SH-SY5Y (cell line): ENCODE data around the gene TSTD1.

Experiments used
- GATA2 ChIP-seq: IDR thresholded peaks from 2 replicates; pipeline ENCODE4 v1.6.1; 2011; ENCODE audit warnings: mild to moderate bottlenecking, low read depth, low read length
- GATA3 ChIP-seq: IDR thresholded peaks from 2 replicates; pipeline ENCODE4 v1.6.1; 2011; ENCODE audit warnings: low read depth, mild to moderate bottlenecking, low read length, moderate library complexity

Gene TSTD1, protein sequence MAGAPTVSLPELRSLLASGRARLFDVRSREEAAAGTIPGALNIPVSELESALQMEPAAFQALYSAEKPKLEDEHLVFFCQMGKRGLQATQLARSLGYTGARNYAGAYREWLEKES

DNA sequence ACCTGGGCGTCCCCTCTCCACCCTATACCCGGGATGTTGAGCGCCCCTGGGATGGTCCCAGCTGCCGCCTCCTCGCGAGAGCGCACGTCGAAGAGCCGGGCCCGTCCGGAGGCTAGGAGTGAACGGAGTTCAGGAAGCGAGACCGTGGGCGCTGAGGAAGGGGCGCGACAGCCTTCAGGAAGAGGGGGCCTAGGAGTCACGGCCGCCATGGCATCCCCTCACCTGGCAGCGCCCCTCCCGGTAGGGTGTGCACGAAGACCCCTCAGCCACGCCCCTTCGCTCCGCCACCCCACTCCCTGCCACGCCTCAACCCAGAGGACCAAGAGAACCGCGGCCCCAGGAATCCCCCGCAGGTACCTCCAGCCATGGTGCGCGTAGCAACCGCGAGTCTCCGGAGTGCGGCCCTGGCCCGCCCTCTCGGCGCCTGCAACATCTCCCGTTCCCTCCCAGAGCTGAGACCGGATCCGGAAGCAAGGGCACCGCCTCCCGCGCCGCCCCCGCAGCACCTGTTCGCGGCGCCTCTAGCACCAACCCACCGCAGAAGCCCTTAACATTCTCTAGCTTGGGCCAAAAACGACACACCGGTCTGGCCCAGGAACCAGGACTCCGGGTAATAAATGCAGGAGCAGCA is at the start of gene TSTD1:
Gene TSTD1 (minus strand): TSS at position 442 of the 631 bp plus-strand sequence. CDS start 75 bp downstream, at position 367.
- TF ChIP-seq GATA2 (no peak), GATA3 (no peak)

GRCh38 chr1:161086457-161086856 is 47.7 kb upstream of the TSTD1 start:
- TF ChIP-seq GATA3 (no peak), GATA2 (no peak)

DNA sequence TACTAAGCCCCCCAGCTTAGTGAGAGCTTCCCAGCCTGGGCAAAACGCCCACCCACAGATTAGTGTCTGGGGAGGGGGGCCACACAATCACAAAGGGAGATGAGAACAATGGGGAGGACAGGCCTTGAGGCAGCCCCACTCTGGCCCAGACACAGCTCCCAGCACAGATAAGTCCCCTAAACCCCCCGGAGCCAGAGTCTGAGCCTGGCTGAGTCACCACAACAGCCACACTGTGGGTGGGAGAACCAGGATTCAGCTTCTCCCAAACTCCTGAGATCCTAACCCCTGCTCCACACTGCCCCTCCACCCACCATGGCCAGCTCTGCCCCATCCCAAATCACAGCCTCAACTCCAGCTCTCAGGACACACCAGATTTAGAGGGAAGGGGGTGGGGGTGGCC is 46.4 kb upstream of the TSTD1 start:
- TF ChIP-seq GATA3 (no peak), GATA2 (no peak)

DNA sequence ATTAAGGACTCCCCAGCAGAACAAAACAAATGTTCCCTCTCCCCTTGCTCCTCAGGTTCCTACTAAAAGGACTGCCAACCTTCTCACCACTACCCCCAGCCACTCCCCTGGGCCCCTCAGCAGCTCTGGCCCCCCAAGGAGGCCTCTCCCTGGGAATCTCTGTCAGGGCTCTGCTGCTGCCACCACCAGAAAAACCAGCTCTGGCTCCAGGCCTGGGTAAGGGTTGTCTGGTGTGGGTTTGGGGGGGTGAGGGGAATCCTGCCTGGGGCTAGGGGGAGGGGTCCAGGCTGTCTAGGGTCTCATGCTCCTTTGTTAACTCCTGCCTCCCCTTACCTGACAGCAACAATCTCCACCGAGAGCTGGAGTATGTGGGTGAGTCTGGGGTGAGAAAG is 45.8 kb upstream of the TSTD1 start:
- TF ChIP-seq GATA2 (no peak), GATA3 (no peak)

- TF ChIP-seq GATA3 (no peak), GATA2 (no peak)
These were observed 45.2 kb upstream of the TSTD1 start for GRCh38 chr1:161083748-161084596.

DNA sequence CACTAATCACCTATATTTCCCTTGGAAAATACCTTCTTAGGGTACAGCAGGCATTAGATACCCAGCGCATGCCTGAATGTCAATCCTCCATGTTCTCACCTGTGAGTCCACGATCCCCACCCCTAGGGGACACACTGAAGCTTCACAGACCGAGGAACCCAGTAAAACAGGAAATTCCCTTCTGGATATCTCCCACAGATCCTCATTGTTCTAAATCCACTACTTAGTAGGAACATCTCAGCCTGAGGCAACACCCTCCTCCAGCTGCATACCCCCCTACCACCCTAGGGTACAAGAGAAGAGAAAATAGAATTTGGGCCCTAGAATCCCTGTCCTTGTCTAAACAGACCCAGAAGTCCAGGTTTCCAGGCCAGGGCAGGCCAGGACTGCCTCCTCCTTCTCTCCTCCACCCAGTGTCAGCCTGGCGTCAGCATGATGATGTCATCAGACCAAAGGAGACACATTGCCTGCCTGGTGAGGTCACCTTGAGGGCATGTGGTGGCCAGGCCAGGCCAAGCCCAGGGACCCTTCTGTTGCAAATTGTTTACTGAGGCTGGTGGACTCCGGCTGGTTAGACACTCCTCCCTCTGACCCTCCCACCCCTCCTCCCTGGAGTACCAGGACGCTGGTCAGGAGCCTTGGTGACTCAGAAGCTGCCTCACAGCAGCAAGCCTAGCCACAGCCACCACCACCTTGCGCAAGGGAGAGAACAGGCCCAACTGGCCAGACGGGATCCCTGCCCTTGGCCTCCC is 44.4 kb upstream of the TSTD1 start:
- no peak for TF ChIP-seq GATA2
- TF ChIP-seq GATA3 = no peak

GRCh38 chr1:161082483-161082882 is 43.7 kb upstream of the TSTD1 start:
- TF ChIP-seq GATA3 (no peak), GATA2 (no peak)

DNA sequence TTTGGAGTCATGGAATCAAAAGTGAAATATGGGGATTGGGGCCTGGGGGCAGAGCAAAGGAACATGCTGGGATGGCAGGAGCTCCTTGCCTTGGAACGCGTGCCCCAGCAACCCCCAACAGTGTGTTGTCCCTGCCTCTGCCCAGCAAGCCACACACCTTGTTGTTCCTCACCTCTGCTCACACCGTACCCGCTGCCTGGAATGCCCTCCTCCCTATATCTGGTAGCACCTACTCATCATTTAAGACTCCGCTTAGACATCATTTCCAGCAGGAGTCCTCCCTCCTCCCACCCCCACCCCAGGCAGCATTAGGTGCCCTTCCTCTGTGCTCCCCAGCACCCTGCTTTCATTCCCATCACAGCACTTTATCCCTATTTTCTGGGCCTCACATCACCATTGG is 42.8 kb upstream of the TSTD1 start:
- TF ChIP-seq GATA3 (no peak), GATA2 (no peak)

- no peak for TF ChIP-seq GATA3
- TF ChIP-seq GATA2 = no peak
These were observed 42.0 kb upstream of the TSTD1 start for GRCh38 chr1:161080441-161081405.

GRCh38 chr1:161079436-161080110 is 40.8 kb upstream of the TSTD1 start:
- TF ChIP-seq GATA2 (no peak), GATA3 (no peak)

- TF ChIP-seq GATA2 = no peak
- no peak for TF ChIP-seq GATA3
These were observed 38.7 kb upstream of the TSTD1 start for GRCh38 chr1:161077426-161077825.

- no peak for TF ChIP-seq GATA3
- no peak for TF ChIP-seq GATA2
These were observed 37.6 kb upstream of the TSTD1 start for GRCh38 chr1:161076410-161076809.

DNA sequence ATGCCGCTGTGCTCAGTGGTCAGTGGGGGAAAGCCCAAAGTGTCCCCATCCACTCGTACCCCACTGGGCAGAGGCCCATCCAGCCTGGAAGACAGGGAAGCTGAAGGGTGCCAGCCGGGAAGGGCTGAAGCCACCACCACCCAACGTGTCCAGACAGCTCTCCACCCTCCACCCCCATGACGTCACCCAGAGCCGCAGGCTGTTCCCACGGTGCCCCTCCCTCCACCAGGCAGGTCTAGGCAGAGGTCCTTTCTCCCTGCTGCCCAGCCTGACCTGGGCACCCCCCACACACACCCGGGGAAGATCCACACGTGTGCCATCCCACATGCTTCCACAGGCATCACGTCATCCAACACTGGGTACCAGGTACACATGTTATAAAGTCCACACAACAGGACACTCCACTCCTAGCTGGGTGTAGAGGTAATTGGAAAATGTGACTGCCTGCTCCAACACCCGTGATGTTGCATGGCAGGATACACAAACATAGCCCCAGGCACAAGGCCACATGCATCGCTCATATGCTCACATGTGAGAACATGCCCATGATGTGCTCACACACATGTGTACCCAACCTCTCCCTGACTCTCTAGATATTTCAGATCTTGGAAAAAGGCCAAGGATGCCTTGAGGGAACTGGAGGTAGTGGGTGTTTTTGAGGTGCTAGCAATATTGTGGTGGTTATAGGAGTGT is 36.1 kb upstream of the TSTD1 start:
- no peak for TF ChIP-seq GATA2
- no peak for TF ChIP-seq GATA3
